GDM1 (cell line): ENCODE results near the gene AFF1.
"Not testable (repeated sequence)": the region's sequence is repeated elsewhere in the genome, so short reads cannot be mapped to it uniquely, and the experiment has no call there.

ENCODE experiments used
- DNase-seq: peaks from one replicate; lab custom pipeline; 2025; lab: John Stamatoyannopoulos, UW

AFF1 gene

DNA sequence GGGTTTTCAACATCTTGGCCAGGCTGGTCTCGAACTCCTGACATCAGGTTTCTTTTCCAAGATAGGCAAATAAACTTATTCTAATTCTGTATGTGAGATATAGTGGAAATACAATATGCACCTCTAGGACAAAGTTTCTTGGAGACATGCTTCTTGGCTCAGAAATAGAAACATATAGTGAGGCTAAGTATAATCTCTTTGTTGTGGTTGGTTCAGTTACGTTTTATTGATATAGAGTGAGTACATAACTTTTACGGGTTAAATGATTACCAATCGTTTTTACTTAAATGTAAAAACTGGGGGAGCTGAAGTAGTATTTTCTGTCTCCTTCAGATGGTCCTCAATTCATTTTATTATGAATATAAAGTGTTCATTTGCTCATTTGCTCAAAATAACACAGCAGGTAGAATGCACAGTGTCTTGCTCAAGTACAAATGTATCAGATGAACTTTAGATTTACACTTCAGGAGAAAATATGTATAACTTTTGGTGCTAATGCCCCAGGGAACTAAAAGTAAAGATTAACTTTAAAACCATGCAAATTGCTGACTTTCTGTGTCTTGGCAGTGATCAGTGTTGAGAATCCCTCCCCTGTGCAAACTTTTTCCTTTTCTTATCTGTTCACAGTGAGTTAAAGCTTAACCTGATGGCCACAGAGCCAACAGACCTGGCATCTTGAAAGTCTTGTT lies 77.6 kb downstream of the AFF1 start:
- DNase-seq, result no peak

DNA sequence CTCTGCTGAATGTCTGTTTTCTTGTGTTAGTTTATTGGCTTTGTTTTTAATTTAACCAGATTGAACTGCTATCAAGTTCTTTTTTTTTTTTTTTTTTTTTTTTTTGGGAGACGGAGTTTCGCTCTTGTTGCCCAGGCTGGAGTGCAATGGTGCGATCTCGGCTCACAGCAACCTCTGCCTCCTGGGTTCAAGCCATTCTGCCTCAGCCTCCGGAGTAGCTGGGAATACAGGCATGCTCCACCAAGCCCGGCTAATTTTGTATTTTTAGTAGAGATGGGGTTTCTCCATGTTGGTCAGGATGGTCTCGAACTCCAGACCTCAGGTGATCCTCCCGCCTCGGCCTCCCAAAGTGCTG lies 78.1 kb downstream of the AFF1 start:
- DNase-seq, result not testable (repeated sequence)

- DNase-seq, result no peak
These were observed 79.5 kb downstream of the AFF1 start for GRCh38 chr4:87014284-87014782.

GRCh38 chr4:87015416-87015815 lies 80.6 kb downstream of the AFF1 start:
- DNase-seq, result no peak

- no peak for DNase-seq
These were observed 83.0 kb downstream of the AFF1 start for GRCh38 chr4:87017580-87018342.

DNA sequence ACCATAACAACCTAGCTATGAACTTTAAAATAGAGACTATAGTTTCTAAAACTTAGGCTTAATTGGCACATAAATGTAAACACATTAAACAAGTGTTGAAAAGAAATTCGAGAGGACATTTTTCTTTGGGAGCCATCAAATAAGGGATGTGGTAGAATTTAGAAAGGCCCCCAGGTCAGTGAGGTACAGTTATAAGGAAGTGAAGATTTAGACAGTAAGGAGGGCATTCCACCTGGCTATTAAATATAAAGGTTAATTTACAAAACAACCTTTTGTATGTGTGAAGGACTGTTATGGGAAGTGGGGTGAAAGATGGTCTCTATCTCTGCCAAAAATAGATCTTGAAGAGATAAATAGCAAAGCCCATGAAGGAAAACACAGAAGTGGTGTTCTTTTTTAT lies 83.9 kb downstream of the AFF1 start:
- DNase-seq, result no peak

GRCh38 chr4:87019246-87019791 lies 84.5 kb downstream of the AFF1 start:
- DNase-seq, result no peak

GRCh38 chr4:87019898-87020297 lies 85.1 kb downstream of the AFF1 start:
- DNase-seq, result no peak

GRCh38 chr4:87024201-87024600 lies 89.4 kb downstream of the AFF1 start:
- DNase-seq, result no peak

GRCh38 chr4:87025023-87025613 lies 90.3 kb downstream of the AFF1 start:
- no peak for DNase-seq

DNA sequence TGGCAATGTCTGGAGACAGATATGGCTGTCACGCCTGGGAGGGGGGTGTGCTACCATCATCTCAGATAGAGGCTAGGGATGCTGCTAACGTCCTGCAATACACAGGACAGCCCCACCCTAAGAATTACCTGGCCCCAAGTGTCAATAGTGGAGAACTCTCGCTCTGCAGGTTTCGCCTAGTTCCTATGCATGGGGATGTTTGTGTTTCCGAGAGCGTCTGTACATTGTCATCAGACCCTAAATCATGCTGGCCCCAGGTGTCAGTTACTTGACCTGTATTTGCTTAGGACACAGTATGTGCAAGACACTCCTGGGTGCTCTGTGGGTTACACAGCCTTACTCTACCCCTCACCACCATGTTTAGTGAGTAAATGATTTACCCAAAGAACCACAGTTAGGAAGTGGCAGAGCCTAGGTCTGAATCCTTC lies 90.8 kb downstream of the AFF1 start:
- DNase-seq, result no peak

DNA sequence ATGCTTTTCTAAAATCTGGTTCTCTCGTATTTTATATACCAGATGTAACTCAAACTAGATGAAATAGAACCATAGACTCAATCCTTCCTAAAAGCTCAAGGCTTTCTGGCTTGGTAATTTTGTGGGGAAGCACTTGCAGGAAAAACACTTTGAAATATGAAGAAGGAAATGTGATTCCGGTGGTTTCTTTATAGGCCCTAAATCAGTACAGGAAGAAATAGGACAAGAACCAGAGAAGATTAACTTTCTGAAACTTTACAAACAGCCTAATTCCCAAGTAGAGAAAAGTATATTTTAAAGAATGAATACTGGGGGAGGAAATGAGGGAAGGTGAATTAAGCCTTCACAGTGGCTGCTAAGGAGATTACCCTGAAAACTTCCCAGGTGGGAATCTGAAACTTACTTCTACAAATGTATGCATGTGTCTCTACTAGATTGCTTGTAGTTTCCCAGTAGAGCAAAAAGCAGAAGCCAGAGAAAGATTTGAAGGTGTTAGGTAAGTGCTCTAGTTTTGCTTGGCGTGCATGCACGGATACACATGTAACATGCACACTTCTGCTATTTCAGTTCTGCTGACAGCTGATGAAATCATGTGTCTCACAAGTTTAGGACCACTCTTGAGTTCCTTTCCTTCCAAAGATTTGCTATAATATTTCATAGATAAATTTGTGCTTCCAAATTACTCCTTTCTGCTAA lies 92.1 kb downstream of the AFF1 start:
- no peak for DNase-seq

DNA sequence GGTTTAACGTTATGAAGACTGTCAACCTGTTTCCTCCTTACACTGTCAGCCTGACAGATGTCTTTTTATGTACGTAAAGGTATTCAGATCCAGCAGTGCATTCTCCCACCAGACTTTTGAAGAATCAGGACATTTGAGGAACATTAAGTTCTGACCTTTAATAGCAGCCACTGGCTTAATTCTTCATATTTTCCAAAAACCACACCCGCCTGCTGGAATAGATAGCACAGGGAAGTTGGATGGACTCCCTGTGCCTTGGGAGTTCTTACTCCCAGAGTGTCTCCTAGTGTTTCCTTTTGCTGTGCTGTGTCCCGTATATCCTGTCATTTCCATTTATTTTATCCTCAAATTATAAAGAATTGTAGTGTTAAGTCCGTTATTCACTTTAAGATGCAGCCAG lies 94.5 kb downstream of the AFF1 start:
- no peak for DNase-seq

GRCh38 chr4:87030124-87030523 lies 95.3 kb downstream of the AFF1 start:
- DNase-seq, result no peak

DNA sequence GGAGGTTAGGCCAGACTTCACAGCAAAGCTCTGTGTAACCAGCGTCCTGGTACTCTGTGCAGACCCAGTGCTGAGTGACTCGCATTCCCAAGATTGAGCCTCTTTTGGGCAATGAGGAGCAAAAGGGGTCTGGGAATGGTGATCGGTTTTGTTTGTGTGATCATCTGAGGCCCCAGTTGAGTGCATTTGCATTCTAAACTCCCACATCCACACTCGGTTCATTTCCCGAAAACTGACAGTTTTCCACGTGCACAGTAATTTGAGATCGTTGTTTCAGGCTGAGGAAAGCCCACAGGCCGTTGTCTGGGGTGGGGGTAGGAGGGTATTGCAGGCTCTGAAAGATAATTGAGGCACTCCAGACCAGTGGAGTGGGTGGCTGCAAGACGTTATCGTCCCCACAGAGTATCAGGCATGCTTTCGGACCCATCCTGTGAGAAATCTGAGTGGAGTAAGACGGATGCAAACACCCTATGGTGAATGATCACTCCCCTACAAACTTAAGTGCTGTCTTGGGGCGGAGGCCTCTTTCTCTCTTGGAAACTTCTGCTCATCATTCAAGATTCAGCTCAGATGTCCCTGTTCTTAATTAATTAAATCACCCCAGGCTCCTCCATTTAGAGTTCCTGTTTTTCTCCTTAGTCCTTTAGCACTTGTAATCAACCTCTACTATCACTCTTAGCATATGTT lies 96.1 kb downstream of the AFF1 start:
- no peak for DNase-seq

DNA sequence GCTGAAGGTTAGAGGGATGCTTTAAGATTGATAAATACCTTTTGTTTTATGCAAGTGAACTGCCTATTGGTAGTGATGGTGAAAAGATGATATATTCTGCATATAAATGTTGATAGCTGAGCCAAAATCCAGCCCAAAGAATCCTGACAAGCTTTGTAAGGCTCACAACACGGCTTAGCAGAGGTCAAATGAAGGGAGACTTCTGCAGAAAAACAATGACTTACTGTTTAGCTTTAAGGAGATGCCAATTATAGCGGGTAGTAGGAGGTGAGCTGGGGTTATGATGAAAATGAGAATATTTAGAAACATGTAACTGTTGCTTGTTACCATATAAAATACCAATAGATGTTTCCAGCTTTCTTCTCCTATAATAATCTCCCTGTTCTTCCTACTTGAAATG lies 97.1 kb downstream of the AFF1 start:
- DNase-seq, result no peak

- no peak for DNase-seq
These were observed 98.2 kb downstream of the AFF1 start for GRCh38 chr4:87032884-87033533.

DNA sequence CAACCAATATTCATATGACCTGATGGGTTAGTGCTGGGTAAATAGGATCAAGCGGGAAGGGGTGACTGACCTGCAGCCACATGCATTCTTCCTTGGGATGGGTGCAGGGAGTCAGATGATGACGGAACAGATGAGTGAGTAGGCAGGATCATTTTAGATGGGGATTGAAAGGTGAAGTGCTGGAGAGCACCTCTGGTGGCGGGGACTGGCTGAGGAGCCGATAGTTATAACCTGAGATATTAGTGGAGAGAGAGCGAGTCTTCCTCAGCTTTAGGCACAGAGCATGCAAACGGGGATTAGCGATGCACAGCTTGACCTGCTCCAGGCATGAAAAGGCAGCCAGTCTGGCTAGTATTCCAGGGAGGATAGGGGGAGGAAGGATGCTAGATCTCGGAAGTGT lies 99.1 kb downstream of the AFF1 start:
- DNase-seq, result no peak

DNA sequence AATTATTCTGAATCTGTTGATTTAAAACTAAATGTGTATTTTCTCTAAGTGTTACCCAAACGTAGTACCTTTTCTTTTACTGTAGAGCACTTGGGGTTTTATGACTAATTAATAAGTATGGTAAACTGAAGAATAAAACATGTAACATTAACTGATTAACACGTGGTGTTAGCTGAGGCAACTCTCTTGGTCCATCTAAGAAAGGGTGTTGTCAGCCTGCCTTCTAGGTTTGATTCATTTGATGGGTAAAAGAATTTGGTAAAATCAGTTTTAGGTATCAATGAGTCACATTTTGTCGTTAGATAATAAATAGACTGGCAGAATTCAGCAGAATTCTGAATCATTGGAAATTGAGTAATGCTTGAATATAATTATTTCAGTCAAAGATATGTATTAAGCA lies 99.7 kb downstream of the AFF1 start:
- DNase-seq, result no peak

DNA sequence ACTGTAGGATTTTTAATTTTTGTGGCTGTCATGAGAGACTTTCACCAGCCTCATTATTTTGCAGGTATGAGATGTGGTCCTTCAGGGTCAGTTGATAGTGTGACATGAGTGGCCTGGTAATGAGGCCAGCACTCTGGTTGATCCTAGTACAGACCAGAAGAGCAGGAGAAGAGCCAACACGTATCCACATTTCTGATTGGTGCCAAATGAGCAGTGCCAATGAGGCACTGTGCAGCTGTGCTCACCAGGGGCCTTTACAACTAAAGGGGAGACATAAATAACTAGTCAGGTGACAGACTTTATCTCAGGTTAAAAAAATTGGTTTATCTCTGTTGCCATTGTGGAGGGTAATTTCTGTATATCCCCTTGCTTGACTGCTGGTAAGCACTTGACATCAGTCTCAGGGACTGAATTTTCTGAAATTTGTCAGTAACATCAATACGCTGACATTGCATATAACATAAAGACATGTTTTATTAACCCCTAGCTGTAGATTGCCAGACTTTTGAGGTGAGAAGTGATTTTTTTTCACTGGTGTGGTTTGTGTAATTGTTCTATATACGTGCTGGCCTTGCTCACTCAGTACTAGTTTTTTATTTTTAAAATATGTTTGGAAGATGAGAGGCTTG lies 101.2 kb downstream of the AFF1 start:
- no peak for DNase-seq

- no peak for DNase-seq
These were observed 101.9 kb downstream of the AFF1 start for GRCh38 chr4:87036713-87037112.
